ENCODE data around the gene CAMTA1. TPM values are rescaled to one million over a fixed set of nuclear protein-coding genes. Genes with fewer than 3 reads are reported as not detected.

Gene CAMTA1
- polyA plus RNA-seq, 1 of the 3 experiments (the other 2 are of a cell fraction): 63.1 TPM

DNA sequence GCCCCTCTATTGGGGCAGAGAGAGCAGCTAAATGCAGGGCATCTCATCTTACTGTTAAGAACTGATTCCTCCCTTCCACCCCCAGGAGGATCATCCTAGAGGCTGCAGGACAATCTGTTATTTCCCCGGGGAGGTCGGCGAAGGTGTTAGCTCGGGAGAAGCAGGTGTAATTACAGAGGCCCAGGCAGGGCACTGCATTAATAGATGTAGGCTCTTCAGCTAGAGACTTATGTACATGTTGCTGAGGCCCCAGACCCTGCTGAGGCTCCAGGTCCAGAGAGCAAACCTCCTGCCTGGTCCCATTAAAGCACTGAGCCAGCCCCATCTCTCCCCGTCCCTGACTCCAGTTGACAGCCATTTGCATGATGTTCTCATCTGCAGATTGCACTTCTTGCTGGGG lies 665.6 kb downstream of the CAMTA1 start:
- Histone ChIP-seq H3K27me3 (ENCODE audit: insufficient read depth) (no peaks in the 10 kb centered on the region), H3K4me3 (ENCODE audit: low read depth in 2 of 2, low read length in 1 of 2) (no peak overlapping the region), H3K9me2 (no peaks in the 10 kb centered on the region), H3K4me1 (ENCODE audit: control insufficient read depth in 1 of 2, insufficient read depth in 2 of 2, low read depth in 1 of 2, low read length in 1 of 2) (peaks cover 0 to 43% of the 10 kb centered on the region in 2 experiments; a peak in 1 of 4 replicates), H3K79me2 (ENCODE audit: insufficient read depth) (no peaks in the 10 kb centered on the region), H3F3A (replicated peaks; ENCODE audit: insufficient read depth) (no peaks in the 10 kb centered on the region), H3K4me2 (no peak overlapping the region), H3K27ac (ENCODE audit: low read depth in 2 of 2, low read length in 1 of 2) (no peak overlapping the region), H4K20me1 (ENCODE audit: insufficient read depth) (no peaks in the 10 kb centered on the region), H3K9me3 (no peaks in the 10 kb centered on the region), H3K36me3 (replicated peaks in 1 of 2; ENCODE audit: control insufficient read depth in 1 of 2, insufficient read depth in 2 of 2, low read length in 1 of 2) (no peaks in the 10 kb centered on the region), H2AFZ (ENCODE audit: low read depth) (no peak overlapping the region), H3K9ac (no peak overlapping the region)
- WGBS (ENCODE audit: low lambda C conversion rate): 91% methylated on average over 4 of the region's 5 CpGs
- no peak for TF ChIP-seq RAD21 (IDR thresholded peaks at IDR 0.05; ENCODE audit: low read length)
- TF ChIP-seq, protein P1, sequence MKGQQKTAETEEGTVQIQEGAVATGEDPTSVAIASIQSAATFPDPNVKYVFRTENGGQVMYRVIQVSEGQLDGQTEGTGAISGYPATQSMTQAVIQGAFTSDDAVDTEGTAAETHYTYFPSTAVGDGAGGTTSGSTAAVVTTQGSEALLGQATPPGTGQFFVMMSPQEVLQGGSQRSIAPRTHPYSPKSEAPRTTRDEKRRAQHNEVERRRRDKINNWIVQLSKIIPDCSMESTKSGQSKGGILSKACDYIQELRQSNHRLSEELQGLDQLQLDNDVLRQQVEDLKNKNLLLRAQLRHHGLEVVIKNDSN (IDR thresholded peaks at IDR 0.05; ENCODE audit: borderline replicate concordance, low read depth): no peak
- no peak for TF ChIP-seq SIN3A (IDR thresholded peaks at IDR 0.05; ENCODE audit: borderline replicate concordance, low read depth, low read length)
- TF ChIP-seq EP300 (IDR thresholded peaks at IDR 0.05; ENCODE audit: borderline replicate concordance in 1 of 2, low read depth in 1 of 2, low read length in 1 of 2): no peak
- no peak for TF ChIP-seq YY1 (IDR thresholded peaks at IDR 0.05; ENCODE audit: low read depth)
- TF ChIP-seq NRF1 (IDR thresholded peaks at IDR 0.05; ENCODE audit: low read depth, low read length): no peak
- TF ChIP-seq, protein P2, sequence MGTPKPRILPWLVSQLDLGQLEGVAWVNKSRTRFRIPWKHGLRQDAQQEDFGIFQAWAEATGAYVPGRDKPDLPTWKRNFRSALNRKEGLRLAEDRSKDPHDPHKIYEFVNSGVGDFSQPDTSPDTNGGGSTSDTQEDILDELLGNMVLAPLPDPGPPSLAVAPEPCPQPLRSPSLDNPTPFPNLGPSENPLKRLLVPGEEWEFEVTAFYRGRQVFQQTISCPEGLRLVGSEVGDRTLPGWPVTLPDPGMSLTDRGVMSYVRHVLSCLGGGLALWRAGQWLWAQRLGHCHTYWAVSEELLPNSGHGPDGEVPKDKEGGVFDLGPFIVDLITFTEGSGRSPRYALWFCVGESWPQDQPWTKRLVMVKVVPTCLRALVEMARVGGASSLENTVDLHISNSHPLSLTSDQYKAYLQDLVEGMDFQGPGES (IDR thresholded peaks at IDR 0.05; ENCODE audit: low read depth, low read length): no peak
- TF ChIP-seq NFIC (IDR thresholded peaks at IDR 0.05; ENCODE audit: borderline replicate concordance): no peak
- TF ChIP-seq EZH2phosphoT487 (IDR thresholded peaks at IDR 0.05; ENCODE audit: borderline replicate concordance, low read depth): no peak
- TF ChIP-seq MXI1 (IDR thresholded peaks at IDR 0.05; ENCODE audit: low read depth, low read length): no peak
- no peak for TF ChIP-seq FOSL2 (IDR thresholded peaks at IDR 0.05; ENCODE audit: borderline replicate concordance, low read depth)
- TF ChIP-seq SMC3 (IDR thresholded peaks at IDR 0.05; ENCODE audit: low read depth, low read length): no peak
- ChIA-PET POLR2A (no interaction called here), CTCF (interaction anchor here (1.0 to 2.3 kb wide), 2 partner anchors 11 to 71 kb away, joined by 3 to 8 read pairs; no protein-coding TSS in a partner anchor)
- no peak for DNase-seq

DNA sequence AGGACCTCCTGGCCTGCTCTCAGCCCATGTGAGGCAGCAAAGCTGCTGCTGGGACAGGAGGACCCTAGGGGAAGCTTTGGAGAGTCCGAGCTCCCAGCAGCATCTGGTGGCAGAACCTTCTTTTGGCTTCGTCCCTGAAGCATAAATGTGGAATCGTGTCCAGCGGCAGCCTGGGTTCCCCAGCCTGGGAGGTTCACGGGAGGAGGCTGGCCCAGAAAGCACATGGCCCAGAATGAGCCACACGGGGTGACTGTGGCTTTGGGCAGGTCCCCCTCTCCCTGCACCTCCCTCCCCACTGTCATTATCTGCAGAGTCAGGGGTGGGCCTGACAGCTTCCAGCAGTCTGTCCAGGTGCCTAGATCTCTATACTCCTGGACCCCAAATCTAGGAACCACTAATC lies 667.8 kb downstream of the CAMTA1 start:
- no peaks in the 10 kb centered on the region for H3K36me3 ChIP-seq (replicated peaks in 1 of 2; ENCODE audit: control insufficient read depth in 1 of 2, insufficient read depth in 2 of 2, low read length in 1 of 2)
- TF ChIP-seq FOSL2 (IDR thresholded peaks at IDR 0.05; ENCODE audit: borderline replicate concordance, low read depth) (no peak), TEAD4 (IDR thresholded peaks at IDR 0.05; ENCODE audit: borderline replicate concordance, insufficient read depth) (no peak), RXRA (IDR thresholded peaks at IDR 0.05; ENCODE audit: borderline replicate concordance, low read depth) (no peak), POLR2AphosphoS5 (IDR thresholded peaks at IDR 0.05; ENCODE audit: low read depth, low read length) (no peak), RFX5 (IDR thresholded peaks at IDR 0.05; ENCODE audit: low read length) (no peak), FOXJ3 (CRISPR knock-in tag; IDR thresholded peaks at IDR 0.05) (no peak), CHD2 (IDR thresholded peaks at IDR 0.05; ENCODE audit: low read length, partially characterized antibody) (no peak), YY1 (IDR thresholded peaks at IDR 0.05; ENCODE audit: low read depth) (no peak)
- TF ChIP-seq, protein P1 (IDR thresholded peaks at IDR 0.05; ENCODE audit: borderline replicate concordance, low read depth): no peak
- TF ChIP-seq, protein P3, sequence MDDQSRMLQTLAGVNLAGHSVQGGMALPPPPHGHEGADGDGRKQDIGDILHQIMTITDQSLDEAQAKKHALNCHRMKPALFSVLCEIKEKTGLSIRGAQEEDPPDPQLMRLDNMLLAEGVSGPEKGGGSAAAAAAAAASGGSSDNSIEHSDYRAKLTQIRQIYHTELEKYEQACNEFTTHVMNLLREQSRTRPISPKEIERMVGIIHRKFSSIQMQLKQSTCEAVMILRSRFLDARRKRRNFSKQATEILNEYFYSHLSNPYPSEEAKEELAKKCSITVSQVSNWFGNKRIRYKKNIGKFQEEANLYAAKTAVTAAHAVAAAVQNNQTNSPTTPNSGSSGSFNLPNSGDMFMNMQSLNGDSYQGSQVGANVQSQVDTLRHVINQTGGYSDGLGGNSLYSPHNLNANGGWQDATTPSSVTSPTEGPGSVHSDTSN (IDR thresholded peaks at IDR 0.05): no peak
- TF ChIP-seq, protein P4, sequence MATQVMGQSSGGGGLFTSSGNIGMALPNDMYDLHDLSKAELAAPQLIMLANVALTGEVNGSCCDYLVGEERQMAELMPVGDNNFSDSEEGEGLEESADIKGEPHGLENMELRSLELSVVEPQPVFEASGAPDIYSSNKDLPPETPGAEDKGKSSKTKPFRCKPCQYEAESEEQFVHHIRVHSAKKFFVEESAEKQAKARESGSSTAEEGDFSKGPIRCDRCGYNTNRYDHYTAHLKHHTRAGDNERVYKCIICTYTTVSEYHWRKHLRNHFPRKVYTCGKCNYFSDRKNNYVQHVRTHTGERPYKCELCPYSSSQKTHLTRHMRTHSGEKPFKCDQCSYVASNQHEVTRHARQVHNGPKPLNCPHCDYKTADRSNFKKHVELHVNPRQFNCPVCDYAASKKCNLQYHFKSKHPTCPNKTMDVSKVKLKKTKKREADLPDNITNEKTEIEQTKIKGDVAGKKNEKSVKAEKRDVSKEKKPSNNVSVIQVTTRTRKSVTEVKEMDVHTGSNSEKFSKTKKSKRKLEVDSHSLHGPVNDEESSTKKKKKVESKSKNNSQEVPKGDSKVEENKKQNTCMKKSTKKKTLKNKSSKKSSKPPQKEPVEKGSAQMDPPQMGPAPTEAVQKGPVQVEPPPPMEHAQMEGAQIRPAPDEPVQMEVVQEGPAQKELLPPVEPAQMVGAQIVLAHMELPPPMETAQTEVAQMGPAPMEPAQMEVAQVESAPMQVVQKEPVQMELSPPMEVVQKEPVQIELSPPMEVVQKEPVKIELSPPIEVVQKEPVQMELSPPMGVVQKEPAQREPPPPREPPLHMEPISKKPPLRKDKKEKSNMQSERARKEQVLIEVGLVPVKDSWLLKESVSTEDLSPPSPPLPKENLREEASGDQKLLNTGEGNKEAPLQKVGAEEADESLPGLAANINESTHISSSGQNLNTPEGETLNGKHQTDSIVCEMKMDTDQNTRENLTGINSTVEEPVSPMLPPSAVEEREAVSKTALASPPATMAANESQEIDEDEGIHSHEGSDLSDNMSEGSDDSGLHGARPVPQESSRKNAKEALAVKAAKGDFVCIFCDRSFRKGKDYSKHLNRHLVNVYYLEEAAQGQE (IDR thresholded peaks at IDR 0.05; ENCODE audit: low read depth, low read length): no peak
- peaks cover 0 to 52% of the 10 kb centered on the region in 2 experiments; a peak in 2 of 4 replicates for H3K4me1 ChIP-seq (ENCODE audit: control insufficient read depth in 1 of 2, insufficient read depth in 2 of 2, low read depth in 1 of 2, low read length in 1 of 2)
- WGBS (ENCODE audit: low lambda C conversion rate): no CpG with 5 or more reads among the region's 6 CpGs
- no peak overlapping the region for H2AFZ ChIP-seq (ENCODE audit: low read depth)
- no peak for DNase-seq
- no peaks in the 10 kb centered on the region for H3K79me2 ChIP-seq (ENCODE audit: insufficient read depth)
- H3K9ac ChIP-seq: no peak overlapping the region
- ChIA-PET CTCF (interaction anchor here (0.6 to 1.7 kb wide), 8 partner anchors 15 to 228 kb away, joined by 3 to 11 read pairs (median 4); no protein-coding TSS in a partner anchor), POLR2A (no interaction called here)
- no peaks in the 10 kb centered on the region for H4K20me1 ChIP-seq (ENCODE audit: insufficient read depth)
- no peaks in the 10 kb centered on the region for H3K9me2 ChIP-seq
- no peaks in the 10 kb centered on the region for H3K27me3 ChIP-seq (ENCODE audit: insufficient read depth)
- no peak overlapping the region for H3K4me3 ChIP-seq (ENCODE audit: low read depth in 2 of 2, low read length in 1 of 2)
- H3K9me3 ChIP-seq: no peaks in the 10 kb centered on the region
- H3F3A ChIP-seq (replicated peaks; ENCODE audit: insufficient read depth): no peaks in the 10 kb centered on the region
- no peak overlapping the region for H3K4me2 ChIP-seq
- H3K27ac ChIP-seq (ENCODE audit: low read depth in 2 of 2, low read length in 1 of 2): no peak overlapping the region
